NCI-H2196 (cell line): ENCODE data around the gene FAM20A.
"Not testable (repeated sequence)": the region's sequence is repeated elsewhere in the genome, so short reads cannot be mapped to it uniquely, and the experiment has no call there.

Experiments used
- DNase-seq: peaks from one replicate; lab custom pipeline; 2025; ENCODE audit not compliant: unreplicated experiment; lab: John Stamatoyannopoulos, UW

FAM20A gene

DNA sequence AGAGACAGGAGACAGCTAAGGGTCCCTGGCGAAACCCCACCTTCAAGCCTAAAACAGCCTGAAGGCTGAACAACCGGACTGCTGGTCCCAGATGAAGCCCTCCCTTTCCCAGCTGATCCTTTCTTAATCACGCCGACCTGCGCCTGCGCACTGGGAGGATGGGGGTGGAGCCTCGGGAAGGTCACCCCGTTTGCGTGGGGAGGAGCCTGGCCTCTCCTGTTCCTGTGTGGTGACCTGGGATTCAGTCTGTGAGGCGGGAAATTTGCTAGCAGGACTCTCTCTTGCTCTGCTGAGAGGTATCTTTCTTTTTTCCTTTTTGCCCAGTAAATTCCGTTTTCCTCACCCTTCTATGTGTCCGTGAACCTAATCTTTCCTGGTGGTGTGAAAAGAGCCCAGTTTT is 9.6 kb downstream of the FAM20A start:
- DNase-seq: no peak

DNA sequence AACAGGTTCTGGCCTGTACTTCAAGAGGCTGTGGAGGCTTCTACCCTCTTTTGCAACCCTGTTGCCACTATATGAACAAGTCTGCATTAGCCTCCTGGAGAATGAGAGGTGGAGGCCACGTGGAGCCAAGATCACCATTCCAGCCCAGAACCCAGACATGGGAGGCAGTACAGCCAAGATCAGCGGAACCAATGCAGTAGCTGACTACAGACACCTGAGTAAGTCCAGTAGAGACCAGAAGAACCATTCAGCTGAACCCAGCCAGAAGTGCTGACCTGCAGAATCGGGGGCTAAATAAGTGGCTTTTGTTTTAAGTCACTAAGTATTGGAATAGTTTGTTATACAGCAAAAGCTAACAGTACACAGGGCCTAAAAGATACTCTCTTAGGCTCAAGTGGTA is 12.1 kb downstream of the FAM20A start:
- no peak for DNase-seq

DNA sequence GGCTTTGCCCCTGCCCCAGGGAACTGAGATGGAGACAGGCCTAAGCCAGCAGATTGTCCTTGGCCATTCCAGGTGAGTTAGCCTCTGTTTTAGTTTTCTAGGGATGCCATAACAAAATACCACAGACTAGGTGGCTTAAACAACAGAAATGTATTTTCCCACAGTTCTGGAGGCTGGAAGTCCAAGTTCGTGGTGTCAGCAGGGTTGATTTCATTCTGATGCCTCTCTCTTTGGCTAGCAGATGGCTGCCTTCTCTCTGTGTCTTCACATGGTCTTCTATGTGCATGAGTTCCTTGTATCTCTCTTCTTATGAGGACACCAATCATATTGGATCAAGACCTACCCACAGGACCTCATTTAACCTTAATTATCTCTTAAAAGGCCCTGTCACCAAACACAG is 12.8 kb downstream of the FAM20A start:
- no peak for DNase-seq

DNA sequence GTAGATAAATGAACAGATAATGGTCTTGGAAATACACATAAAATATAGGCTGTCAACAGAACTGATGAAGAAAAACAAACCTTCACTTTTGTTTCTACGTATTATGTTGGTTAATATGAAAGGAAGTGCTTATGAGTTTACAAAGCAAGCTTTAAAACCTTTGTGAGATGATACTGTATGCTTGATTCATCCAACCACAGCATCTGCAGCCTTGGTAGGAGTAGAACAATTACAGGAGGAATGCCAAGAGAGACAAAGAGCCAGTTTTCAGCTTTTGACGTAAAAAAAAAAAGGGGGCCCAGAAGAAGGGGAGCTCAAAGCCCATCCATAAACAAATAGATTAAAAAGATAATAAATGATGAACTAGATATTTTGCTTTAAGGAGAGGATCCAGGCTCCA is 13.3 kb downstream of the FAM20A start:
- DNase-seq: no peak

DNA sequence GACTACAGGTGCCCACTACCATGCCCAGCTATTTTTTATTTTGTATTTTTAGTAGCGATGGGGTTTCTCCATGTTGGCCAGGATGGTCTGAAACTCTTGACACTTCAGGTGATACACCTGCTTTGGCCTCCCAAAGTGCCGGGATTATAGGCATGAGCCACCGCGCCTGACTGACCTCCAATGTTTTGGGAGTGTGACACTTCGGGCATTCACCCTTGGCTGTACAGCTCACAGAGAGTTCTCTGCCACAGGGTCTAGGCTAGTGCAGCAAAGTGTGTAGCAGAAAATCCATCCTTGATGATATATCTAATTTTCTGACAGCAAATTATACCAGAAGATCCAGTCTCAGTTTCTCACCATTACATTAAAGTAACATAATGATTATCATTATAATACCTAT is 14.1 kb downstream of the FAM20A start:
- no peak for DNase-seq

DNA sequence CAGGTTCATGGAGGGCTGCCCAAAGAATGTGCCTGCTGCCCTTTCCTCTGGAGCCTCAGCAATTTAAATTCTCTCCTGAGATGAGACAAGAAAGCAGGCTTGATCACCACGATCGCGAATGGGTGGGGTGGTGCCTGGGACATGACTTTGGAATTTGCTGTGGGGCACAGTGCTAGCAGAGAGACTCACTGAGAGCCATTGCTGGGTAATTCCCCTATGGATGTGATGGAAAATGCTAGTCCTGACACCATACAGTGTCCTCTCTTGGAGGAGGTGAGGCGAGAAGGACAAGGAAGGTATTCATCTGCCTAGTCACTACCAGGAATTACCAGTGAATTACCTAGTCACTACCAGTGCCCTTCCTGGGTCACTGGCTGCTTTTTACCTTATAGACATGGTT is 15.5 kb downstream of the FAM20A start:
- no peak for DNase-seq

DNA sequence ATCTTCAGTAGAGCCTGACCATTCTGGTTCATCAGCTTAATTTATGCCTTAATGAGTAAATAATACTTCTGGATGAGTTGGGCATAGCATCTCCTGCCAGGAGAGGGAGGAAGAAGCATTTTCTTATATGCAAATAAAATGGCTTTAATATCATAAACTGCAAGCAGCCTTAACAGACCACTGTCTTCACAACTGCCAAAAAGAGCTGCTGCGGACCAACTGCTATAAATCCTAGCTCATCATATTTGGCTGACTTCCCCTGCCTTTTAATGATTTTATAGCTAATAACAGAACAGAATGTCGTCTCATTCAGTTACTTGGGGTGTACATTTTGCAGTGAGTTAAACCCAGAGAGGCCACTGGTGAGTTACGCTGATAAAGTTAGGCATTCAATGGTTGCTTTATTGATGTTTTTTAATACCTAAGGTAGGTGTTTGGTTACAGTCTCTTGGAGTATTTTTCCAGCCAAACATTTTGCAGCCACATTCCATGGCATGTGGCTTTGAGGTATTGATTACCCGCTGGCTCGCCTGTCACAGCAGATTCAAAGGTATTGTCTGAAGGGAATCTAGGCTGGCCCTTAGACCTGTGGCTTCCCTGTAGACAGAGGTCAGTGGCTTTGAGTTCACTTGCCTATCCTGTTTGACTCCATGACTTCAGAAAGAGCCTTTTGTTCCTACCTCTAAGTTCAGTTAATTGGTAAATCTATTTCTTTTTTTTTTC is 16.4 kb downstream of the FAM20A start:
- DNase-seq: no peak

DNA sequence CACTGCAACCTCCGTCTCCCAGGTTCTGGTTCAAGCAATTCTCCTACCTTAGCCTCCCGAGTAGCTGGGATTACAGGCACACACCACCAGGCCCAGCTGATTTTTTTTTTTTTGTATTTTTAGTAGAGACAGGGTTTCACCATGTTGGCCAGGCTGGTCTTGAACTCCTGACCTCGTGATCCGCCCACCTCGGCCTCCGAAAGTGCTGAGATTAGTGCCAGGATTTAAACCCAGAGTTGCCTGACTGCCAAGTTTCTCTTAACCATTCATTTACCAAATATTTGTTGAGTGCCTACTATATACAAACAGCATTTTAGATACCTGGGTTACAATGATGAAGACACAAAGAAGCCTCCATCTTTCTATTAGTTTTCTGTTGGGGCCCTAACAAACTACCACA is 18.3 kb downstream of the FAM20A start:
- DNase-seq: not testable (repeated sequence)

DNA sequence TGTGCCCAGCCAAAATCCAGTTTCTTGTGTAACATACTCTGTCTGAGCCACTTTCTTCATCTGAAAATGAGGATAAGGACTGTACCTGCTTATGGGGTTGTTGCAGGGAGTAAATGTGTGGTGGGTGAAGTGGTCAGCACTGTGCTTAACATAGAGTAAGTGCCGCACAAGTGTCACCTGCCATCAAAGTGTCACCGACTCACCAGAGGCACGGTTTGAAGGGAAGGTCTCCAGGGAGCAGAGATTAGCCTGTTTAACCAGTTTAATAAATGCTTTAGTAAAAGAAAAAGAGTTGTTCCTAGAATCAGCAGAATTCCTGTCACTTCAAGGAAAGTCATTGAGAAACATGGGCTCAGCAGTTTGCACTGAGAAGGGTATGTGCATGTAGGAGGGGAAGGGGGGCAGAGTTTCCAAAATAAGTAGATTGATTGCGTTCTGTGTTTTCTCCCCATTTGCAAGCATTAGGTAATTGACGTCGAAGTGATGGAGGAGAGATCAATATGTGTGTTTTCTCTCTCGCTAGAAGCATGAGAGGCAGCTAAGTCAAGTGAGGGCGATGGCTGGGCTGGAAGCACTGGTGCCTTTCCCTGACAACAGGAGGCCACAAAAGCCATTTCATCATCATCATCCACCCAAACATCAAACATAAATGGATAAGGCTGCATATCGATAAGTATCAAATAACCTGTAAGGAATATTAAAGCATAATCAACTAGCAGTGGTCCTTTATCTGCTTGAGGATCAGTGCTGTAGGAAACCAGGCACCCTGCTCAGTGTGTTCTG is 19.1 kb downstream of the FAM20A start:
- no peak for DNase-seq

DNA sequence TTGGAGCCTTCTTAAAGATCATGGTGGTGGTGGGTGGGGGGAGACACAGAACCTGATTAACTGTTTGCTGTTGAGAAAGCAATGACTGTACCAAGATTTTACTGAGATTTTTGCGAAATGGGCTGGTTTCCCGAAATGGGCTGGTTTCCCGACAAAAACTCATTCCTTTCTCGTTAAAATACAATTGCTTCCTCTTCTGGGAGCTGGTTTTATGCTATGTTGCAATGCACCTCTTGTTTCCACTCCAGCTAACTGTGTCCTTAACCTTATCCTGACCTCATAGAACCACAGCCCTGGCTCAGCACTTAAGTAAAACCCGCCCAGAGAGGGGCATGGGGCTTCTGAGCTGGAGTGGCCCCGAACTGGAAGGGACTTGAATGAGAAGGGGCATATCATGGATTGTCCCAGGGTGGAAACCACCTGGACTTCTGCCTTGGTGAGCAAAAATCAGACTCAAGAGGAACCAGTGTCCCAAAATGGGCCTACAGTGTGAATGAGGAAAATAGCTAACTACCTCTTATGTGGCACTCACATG is 20.9 kb downstream of the FAM20A start:
- DNase-seq: no peak

DNA sequence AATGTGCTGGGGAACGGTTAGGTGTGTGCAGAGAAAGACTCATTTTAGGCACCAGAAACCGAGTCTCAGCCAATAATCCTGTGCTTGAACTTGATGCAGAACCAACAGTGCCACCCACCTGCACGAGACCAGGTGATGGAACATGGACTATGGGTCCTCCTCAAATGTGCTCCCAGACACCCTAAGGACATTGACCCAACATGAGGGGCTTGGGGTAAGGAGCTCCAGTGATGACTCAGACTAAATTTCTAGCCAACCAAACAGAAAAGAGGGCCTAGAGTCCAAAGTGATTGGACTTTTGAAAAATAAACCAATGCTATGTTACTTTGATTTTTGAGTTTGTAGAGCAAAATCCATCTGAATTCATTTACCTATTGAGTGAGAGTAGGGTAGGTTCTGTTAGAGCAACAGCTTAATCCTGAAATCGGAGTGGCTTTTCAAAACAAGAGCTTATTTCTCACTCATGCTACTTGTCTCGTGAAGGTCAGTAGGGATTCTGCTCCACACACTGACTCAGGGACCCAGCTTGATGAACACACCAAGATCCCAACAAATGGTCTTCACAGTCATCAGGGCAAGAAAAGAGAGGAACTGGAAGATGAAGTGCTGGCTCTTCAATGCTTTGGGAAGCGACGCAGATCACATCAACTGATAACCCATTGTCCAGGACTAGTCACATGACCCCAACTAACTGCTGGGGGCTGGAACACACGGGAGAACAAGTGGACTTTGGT is 21.8 kb downstream of the FAM20A start:
- DNase-seq: no peak

DNA sequence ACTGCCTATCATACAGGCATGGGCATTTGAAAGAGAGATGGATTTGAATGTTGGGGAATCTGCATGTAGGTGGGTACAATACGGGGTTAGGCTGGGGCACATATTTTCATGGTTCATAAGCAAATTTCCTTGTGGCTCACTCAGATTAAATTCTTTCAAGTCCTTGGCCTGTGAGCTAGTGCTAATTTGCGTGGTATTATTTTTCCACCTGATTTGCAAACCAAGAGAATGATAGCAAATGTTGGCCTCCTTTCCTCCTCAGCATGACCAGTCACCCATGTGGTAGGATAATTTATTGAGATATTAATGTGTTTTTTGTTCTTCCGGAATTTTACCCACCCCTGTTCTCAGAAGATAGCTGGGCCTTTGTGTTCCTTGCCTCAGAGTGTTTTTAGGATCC is 22.9 kb downstream of the FAM20A start:
- DNase-seq: no peak

DNA sequence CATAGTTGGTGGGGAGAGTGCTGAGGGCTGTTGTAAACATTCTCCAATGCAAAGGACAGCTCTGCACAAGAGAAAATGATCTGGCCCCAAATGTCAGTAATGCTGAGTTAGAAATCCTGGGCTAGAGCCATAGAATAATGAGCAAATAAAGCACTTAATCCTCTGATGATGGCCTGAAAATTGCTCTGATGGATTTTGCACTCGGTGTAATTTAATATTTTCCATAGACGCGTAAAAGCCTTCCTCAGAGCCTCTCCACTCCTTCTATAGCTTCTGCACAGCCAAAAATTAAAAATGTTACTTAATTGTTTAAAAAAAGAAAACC is 23.7 kb downstream of the FAM20A start:
- no peak for DNase-seq

DNA sequence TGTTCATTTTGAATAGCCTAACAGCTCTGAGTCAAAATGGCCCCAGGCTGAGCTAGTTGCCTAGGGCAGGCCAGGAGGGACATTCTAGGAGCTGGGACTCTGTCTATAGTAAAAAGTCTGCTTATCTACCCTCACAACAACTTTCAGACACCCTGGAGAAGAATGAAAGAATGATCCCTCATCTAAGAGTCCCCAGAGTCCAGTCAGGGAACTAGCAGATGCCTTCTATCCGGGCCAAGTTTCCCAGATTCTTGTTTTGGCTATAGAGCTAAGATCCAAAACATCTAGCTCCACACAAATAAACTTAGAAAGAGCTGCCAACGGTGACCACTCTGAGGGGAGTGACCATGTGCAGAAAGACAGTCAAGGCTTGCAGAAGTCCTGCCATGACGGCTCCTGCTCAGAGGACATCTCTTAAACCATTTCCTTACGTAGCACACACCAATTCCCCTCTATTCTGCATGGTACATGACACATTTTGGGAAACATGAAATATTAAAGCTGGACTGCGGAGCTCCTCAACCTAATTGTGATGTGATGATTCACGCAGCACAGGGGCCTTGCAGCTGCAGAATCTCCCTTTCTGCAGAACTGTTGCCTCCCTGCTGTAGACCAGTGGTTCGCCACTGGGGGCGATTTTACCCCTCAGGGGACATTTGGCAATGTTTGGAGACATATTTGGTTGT is 24.2 kb downstream of the FAM20A start:
- DNase-seq: no peak

DNA sequence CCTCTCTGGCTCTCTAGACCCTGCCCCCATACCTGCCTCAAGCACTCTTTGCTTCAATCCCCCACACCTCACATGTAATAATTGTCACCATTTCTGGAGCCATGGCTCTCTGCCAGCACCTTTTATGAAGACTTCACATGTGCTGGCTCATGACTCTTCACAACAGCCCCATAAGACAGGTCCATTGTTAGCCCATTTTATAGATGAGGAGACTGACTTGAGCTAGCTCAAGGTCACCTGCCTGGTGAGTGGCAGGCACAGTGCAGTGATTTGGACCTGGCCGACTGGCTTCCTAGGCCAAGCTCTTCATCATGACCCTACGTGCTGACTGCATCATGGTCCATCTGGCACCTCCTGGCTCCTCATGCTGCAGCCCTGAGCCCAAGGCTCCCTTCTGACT is 25.0 kb downstream of the FAM20A start:
- DNase-seq: no peak

DNA sequence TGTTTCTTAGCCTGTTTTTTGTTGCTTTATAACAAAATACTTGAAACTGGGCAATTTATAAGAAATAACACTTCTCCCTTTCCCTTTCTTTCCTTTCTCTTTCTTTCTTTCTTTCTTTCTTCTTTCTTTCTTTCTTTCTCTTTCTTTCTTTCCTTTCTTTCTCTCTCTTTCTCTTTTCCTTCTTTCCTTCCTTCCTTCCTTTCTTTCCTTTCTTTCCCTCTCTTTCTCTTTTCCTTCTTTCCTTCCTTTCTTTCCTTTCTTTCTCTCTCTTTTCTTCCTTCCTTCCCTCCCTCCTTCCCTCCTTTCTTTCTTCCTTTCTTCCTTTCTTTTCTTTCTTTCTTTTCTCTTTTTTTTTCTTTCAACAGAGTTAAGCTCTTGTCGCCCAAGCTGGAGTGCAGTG is 27.8 kb downstream of the FAM20A start:
- no peak for DNase-seq

DNA sequence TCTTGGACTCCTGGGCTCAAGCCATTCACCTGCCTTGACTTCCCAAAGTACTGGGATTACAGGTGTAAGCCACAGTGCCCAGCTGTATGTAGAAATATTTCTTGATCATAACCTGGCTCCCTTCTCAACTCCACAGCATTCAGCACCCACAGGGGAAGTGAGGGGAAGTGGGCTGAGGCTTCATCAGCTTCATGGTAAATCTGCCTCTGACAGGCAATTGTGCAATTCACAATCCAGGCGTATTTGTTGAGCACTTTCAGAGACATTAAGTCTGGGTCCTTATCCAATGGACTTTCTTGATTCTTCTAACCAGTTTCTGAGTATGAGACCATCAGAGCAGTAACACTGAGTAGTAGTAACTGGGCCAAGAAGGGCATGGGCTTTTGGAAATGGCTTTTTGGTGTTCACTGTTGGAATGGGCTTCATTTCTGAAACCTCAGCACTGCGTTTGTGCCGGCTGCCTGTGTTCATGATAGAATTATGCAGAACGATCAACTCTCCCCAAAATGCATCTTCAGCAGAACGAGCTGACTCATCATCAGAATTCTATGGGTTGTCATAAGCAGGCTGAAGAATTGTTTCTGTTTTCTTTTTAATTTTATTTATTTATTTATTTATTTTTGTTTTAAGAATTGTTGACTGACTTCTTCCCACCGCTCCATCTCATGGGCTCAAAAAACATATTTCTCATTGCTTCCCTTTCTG is 28.9 kb downstream of the FAM20A start:
- no peak for DNase-seq

DNA sequence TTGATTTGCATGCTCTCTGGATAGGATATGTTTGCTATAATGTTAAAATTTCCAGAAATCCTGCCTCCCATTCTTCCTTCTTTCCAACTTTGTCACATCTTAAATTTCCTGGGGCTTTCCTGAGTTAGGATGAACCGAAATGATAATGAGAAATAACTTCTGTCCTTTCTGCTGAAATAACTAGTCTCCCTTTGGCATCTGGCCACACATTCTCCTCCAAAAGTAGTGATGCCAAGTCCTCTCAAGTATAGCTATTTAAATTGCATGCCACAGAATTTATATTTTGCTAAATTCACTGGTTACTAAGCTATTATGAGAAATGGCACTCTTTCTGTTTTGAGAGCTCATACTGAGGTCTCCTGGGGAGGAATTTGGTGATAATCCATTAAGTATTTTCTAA is 30.6 kb downstream of the FAM20A start:
- no peak for DNase-seq

DNA sequence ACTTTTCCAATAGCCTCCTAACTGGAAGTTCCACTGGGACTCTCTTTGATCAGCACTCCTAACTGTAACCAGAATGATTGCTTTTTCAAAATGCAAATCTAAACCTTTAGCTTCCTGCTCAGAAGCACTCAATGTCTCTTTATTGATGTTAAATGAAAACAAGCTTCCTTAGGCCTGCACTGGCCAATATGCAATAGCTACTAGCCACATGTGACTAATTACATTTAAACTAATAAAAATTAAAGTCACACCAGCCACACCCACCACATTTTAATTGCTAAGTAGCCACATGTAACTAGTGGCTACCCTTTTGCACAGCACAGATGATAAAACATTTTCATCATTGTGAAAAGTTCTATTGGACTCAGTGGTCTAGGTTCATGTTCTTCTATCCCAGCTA is 31.8 kb downstream of the FAM20A start:
- DNase-seq: no peak

DNA sequence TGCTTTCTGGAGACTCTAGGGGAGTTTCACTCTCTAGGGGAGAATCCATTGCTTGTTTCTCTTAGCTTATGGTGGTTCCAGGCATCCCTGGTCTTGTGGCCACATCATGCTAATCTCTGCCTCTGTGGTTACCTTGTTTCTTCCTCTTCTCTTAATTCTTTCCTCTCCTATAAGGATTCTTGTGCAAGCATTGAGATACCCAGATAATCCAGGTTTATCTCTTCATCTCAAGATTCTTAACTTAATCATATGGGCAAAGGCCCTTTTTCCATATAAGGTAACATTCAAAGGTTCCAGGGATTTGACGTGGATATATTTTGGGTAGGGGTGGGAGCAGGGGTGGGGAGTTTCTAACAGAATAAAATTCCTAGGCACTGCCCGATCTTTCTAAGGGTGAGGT is 32.6 kb downstream of the FAM20A start:
- no peak for DNase-seq

DNA sequence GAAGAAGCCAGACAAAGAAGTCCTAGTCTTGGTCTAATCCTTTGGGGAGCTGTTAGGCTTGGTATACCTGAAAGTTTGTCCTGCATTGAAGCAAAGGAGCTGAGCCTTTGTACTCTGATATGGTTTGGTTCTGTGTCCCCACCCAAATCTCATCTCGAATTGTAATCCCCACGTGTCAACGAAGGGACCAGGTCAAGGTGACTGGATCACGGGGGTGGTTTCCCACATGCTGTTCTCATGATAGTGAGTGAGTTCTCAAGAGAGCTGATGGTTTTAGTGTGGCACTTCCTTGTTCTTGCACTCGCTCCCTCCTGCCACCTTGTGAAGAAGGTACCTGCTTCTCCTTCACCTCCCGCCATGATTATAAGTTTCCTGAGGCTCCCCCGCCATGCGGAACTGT is 33.6 kb downstream of the FAM20A start:
- DNase-seq: no peak
